Measurements from ENCODE around the gene COPB2.
"Not testable (repeated sequence)": the region's sequence is repeated elsewhere in the genome, so short reads cannot be mapped to it uniquely, and the experiment has no call there.

Gene COPB2

DNA sequence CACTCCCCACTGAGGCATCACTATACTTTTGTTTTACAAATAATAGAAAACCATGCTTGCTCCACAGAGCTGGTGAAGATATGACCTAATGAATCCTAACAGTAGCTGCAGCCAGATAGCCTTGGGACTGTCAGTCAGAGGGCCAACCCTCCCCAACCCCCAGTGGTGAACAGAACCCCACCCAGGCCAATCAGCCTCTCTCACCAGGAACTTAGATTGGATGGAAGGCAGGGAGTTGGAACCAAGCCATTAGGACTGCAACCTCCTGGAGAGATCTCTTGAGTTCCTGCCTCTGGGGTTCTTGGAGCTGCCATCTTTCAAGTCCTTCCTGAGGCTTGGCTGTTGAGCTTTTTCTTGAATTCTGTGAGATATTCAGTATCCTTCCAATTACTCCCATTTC is 48.7 kb downstream of the COPB2 start:
- Histone ChIP-seq H3K4me1 (ENCODE audit: control insufficient read depth, insufficient read depth, low read length) (no peaks in the 10 kb centered on the region), H3K27me3 (ENCODE audit: control insufficient read depth, insufficient read depth, low read length) (no peaks in the 10 kb centered on the region), H3K4me3 (ENCODE audit: low read length) (no peak overlapping the region), H3K36me3 (ENCODE audit: control insufficient read depth, insufficient read depth, low read length) (no peaks in the 10 kb centered on the region), H3K9ac (ENCODE audit: low read length) (no peak overlapping the region), H3K9me3 (ENCODE audit: control insufficient read depth, low read length) (no peaks in the 10 kb centered on the region)

DNA sequence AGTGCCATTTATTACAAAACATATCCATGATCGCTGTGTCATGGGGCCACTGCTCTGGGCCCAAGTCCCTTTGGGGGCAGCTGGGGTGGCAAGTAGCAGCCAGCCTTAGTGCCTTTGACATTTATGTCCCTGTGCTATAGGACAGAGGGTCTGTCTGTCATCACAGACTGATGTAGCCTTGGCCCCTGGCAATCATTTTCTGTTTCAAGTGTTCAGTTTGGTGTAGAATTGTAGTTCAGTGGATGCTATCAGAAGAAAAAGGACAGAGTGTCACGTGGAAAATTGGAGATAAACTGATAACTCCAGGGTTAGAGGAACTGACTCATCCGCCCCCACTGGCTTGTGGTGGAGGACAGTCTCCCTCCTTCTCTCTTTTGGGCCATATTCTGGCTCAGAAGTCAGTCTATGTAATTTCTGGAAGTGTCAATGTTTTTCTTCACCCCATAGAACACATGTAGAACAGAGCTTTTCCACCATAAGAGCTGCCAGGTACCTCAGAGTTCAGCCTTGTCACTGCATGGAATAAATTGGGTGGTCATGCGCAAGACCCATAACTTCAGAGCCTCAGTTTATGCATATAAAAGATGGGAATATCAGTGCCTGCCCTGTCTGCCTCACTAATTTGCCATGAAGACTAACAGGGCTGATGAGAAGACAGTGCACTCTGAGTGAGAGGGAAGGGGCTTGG is 50.1 kb downstream of the COPB2 start:
- H3K4me3 ChIP-seq (ENCODE audit: low read length): no peak overlapping the region
- no peak overlapping the region for H3K9ac ChIP-seq (ENCODE audit: low read length)
- H3K36me3 ChIP-seq (ENCODE audit: control insufficient read depth, insufficient read depth, low read length): no peaks in the 10 kb centered on the region
- H3K4me1 ChIP-seq (ENCODE audit: control insufficient read depth, insufficient read depth, low read length): no peaks in the 10 kb centered on the region
- H3K27me3 ChIP-seq (ENCODE audit: control insufficient read depth, insufficient read depth, low read length): no peaks in the 10 kb centered on the region
- H3K9me3 ChIP-seq (ENCODE audit: control insufficient read depth, low read length): no peaks in the 10 kb centered on the region

- H3K9me3 ChIP-seq (ENCODE audit: control insufficient read depth, low read length): no peaks in the 10 kb centered on the region
- no peak overlapping the region for H3K4me3 ChIP-seq (ENCODE audit: low read length)
- H3K27me3 ChIP-seq (ENCODE audit: control insufficient read depth, insufficient read depth, low read length): no peaks in the 10 kb centered on the region
- H3K4me1 ChIP-seq (ENCODE audit: control insufficient read depth, insufficient read depth, low read length): no peaks in the 10 kb centered on the region
- H3K9ac ChIP-seq (ENCODE audit: low read length): no peak overlapping the region
- no peaks in the 10 kb centered on the region for H3K36me3 ChIP-seq (ENCODE audit: control insufficient read depth, insufficient read depth, low read length)
These were observed 51.0 kb downstream of the COPB2 start for GRCh38 chr3:139338405-139338804.

DNA sequence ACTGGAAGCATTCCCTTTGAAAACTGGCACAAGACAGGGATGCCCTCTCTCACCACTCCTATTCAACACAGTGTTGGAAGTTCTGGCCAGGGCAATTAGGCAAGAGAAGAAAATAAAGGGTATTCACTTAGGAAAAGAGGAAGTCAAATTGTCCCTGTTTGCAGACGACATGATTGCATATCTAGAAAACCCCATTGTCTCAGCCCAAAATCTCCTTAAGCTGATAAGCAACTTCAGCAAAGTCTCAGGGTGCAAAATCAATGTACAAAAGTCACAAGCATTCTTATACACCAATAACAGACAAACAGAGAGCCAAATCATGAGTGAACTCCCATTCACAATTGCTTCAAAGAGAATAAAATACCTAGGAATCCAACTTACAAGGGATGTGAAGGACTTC is 54.8 kb downstream of the COPB2 start:
- H3K9ac ChIP-seq (ENCODE audit: low read length); H3K4me1 ChIP-seq (ENCODE audit: control insufficient read depth, insufficient read depth, low read length); H3K27me3 ChIP-seq (ENCODE audit: control insufficient read depth, insufficient read depth, low read length); H3K36me3 ChIP-seq (ENCODE audit: control insufficient read depth, insufficient read depth, low read length); H3K4me3 ChIP-seq (ENCODE audit: low read length); H3K9me3 ChIP-seq (ENCODE audit: control insufficient read depth, low read length): not testable (repeated sequence)

DNA sequence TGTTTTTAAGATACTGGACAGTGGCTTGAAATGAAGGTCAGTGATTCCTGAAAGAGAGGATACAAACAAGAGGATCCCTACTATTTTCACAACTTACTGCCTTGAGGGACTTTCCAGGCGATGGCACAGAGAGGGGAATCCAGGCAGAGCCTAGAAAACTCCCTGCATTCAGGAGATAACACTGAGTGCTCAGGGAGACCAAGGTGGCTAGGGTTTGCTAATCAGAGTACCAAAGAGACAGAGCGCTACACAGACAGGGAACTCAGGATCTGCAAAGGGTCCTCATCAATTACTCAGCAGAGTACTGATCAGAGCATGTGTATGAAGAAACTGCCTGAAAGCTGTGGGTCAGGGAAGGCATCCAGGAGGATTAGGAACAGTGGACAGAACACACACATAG is 57.4 kb downstream of the COPB2 start:
- Histone ChIP-seq H3K36me3 (ENCODE audit: control insufficient read depth, insufficient read depth, low read length) (no peaks in the 10 kb centered on the region), H3K9me3 (ENCODE audit: control insufficient read depth, low read length) (no peaks in the 10 kb centered on the region), H3K4me1 (ENCODE audit: control insufficient read depth, insufficient read depth, low read length) (peaks cover 5% of the 10 kb centered on the region), H3K4me3 (ENCODE audit: low read length) (no peak overlapping the region), H3K9ac (ENCODE audit: low read length) (no peak overlapping the region), H3K27me3 (ENCODE audit: control insufficient read depth, insufficient read depth, low read length) (peaks cover 22% of the 10 kb centered on the region)

DNA sequence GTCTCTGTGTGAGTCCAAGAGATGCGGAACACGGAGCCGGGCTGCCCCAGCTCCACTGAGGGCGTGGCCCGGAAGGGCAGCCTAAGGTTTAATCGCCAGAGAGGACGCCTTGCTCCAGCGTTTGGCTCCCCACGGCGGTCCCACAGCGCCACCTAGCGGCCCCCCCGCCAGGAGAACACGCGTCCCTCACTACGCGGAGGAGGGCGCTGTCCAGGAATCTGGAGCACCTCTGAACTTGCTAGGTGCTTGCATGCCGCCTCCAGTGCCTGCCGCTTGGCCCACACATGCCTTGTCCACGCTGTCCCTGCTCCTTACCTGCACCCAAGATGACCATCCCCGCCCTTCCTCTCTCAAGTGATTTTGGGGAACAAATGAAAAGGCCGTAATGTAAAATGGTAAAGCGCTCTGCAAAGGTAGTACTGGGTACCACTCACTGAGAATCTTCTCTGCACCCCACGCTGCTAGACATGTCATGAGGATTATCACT is 60.0 kb downstream of the COPB2 start:
- Histone ChIP-seq H3K4me1 (ENCODE audit: control insufficient read depth, insufficient read depth, low read length) (peaks cover 5% of the 10 kb centered on the region), H3K9me3 (ENCODE audit: control insufficient read depth, low read length) (no peaks in the 10 kb centered on the region), H3K9ac (ENCODE audit: low read length) (no peak overlapping the region), H3K4me3 (ENCODE audit: low read length) (no peak overlapping the region), H3K36me3 (ENCODE audit: control insufficient read depth, insufficient read depth, low read length) (no peaks in the 10 kb centered on the region), H3K27me3 (ENCODE audit: control insufficient read depth, insufficient read depth, low read length) (peaks cover 22% of the 10 kb centered on the region)

GRCh38 chr3:139328356-139328755 is 61.1 kb downstream of the COPB2 start:
- H3K27me3 ChIP-seq (ENCODE audit: control insufficient read depth, insufficient read depth, low read length): peaks cover 22% of the 10 kb centered on the region
- H3K9me3 ChIP-seq (ENCODE audit: control insufficient read depth, low read length): no peaks in the 10 kb centered on the region
- H3K4me3 ChIP-seq (ENCODE audit: low read length): no peak overlapping the region
- H3K4me1 ChIP-seq (ENCODE audit: control insufficient read depth, insufficient read depth, low read length): peaks cover 5% of the 10 kb centered on the region
- no peak overlapping the region for H3K9ac ChIP-seq (ENCODE audit: low read length)
- no peaks in the 10 kb centered on the region for H3K36me3 ChIP-seq (ENCODE audit: control insufficient read depth, insufficient read depth, low read length)

DNA sequence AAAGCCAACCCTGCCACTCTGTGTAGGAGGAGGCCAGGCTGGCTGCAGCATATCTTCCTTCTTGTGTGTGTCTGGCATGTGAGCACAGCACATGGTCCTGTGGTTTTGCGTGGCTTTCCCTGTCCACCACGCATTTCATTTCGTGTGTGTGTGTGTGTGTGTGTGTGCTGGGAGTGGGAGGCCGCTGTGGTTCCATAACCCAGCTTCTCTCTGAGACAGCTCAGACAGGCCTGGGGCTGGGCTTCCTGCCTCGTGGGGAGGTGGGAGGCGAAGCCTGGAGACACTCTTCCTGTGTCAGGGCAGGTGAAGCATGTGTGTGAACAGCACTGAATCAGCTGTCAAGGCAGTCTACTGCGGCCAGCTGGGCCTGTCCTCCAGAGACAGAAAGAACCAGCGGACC is 61.6 kb downstream of the COPB2 start:
- H3K9me3 ChIP-seq (ENCODE audit: control insufficient read depth, low read length): no peaks in the 10 kb centered on the region
- no peak overlapping the region for H3K9ac ChIP-seq (ENCODE audit: low read length)
- H3K4me3 ChIP-seq (ENCODE audit: low read length): no peak overlapping the region
- peaks cover 5% of the 10 kb centered on the region for H3K4me1 ChIP-seq (ENCODE audit: control insufficient read depth, insufficient read depth, low read length)
- peaks cover 22% of the 10 kb centered on the region for H3K27me3 ChIP-seq (ENCODE audit: control insufficient read depth, insufficient read depth, low read length)
- no peaks in the 10 kb centered on the region for H3K36me3 ChIP-seq (ENCODE audit: control insufficient read depth, insufficient read depth, low read length)

DNA sequence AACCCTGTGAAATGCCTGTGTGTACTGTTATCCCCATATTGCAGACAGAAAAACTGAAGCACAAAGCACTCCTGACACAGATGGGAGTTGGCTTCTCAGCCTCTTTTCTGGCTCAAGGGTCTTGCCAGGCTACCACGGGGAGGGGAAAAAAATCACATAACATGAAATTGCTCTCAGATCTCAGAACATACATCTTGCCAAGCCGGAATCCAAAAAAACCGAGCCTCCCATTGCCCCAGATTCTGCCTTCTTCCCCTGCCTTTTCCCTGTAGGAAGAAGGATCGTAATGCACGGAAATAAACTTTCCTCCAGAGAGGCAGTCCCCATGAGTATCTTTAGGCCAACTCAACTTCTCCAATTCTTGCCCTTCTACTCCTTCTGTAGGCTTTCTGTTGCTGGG is 62.2 kb downstream of the COPB2 start:
- no peak overlapping the region for H3K9ac ChIP-seq (ENCODE audit: low read length)
- H3K4me1 ChIP-seq (ENCODE audit: control insufficient read depth, insufficient read depth, low read length): peaks cover 5% of the 10 kb centered on the region
- H3K27me3 ChIP-seq (ENCODE audit: control insufficient read depth, insufficient read depth, low read length): peaks cover 22% of the 10 kb centered on the region
- no peaks in the 10 kb centered on the region for H3K36me3 ChIP-seq (ENCODE audit: control insufficient read depth, insufficient read depth, low read length)
- no peak overlapping the region for H3K4me3 ChIP-seq (ENCODE audit: low read length)
- H3K9me3 ChIP-seq (ENCODE audit: control insufficient read depth, low read length): no peaks in the 10 kb centered on the region

GRCh38 chr3:139326707-139327106 is 62.7 kb downstream of the COPB2 start:
- Histone ChIP-seq H3K4me3 (ENCODE audit: low read length) (no peak overlapping the region), H3K4me1 (ENCODE audit: control insufficient read depth, insufficient read depth, low read length) (peaks cover 5% of the 10 kb centered on the region), H3K27me3 (ENCODE audit: control insufficient read depth, insufficient read depth, low read length) (peaks cover 22% of the 10 kb centered on the region), H3K9me3 (ENCODE audit: control insufficient read depth, low read length) (no peaks in the 10 kb centered on the region), H3K36me3 (ENCODE audit: control insufficient read depth, insufficient read depth, low read length) (no peaks in the 10 kb centered on the region), H3K9ac (ENCODE audit: low read length) (no peak overlapping the region)

DNA sequence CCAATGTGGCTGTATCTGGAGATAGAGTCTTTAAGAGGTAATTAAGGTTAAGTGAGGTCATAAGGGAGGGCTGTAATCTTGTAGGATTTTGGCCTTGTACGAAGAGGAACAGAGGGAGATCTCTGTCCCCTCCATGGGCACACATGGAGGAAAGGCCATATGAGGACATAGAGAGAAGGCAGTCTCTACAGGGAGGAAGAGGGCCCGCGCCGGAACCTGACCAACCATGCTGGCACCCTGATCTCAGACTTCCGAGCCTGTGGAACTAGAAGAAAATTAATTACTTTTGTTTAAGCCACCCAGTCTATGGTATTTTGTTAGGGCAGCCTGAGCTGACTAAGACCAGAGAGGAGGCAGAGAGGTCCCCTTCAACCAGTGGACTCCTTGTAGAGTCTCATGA is 63.3 kb downstream of the COPB2 start:
- Histone ChIP-seq H3K9me3 (ENCODE audit: control insufficient read depth, low read length) (no peaks in the 10 kb centered on the region), H3K27me3 (ENCODE audit: control insufficient read depth, insufficient read depth, low read length) (peaks cover 22% of the 10 kb centered on the region), H3K9ac (ENCODE audit: low read length) (no peak overlapping the region), H3K4me3 (ENCODE audit: low read length) (no peak overlapping the region), H3K4me1 (ENCODE audit: control insufficient read depth, insufficient read depth, low read length) (peaks cover 6% of the 10 kb centered on the region), H3K36me3 (ENCODE audit: control insufficient read depth, insufficient read depth, low read length) (no peaks in the 10 kb centered on the region)

GRCh38 chr3:139325551-139325950 is 63.9 kb downstream of the COPB2 start:
- Histone ChIP-seq H3K4me3 (ENCODE audit: low read length) (no peak overlapping the region), H3K4me1 (ENCODE audit: control insufficient read depth, insufficient read depth, low read length) (peaks cover 9% of the 10 kb centered on the region), H3K9ac (ENCODE audit: low read length) (no peak overlapping the region), H3K9me3 (ENCODE audit: control insufficient read depth, low read length) (no peaks in the 10 kb centered on the region), H3K27me3 (ENCODE audit: control insufficient read depth, insufficient read depth, low read length) (peaks cover 23% of the 10 kb centered on the region), H3K36me3 (ENCODE audit: control insufficient read depth, insufficient read depth, low read length) (no peaks in the 10 kb centered on the region)

GRCh38 chr3:139324456-139324855 is 65.0 kb downstream of the COPB2 start:
- Histone ChIP-seq H3K9ac (ENCODE audit: low read length) (no peak overlapping the region), H3K4me3 (ENCODE audit: low read length) (no peak overlapping the region), H3K36me3 (ENCODE audit: control insufficient read depth, insufficient read depth, low read length) (no peaks in the 10 kb centered on the region), H3K4me1 (ENCODE audit: control insufficient read depth, insufficient read depth, low read length) (peaks cover 9% of the 10 kb centered on the region), H3K27me3 (ENCODE audit: control insufficient read depth, insufficient read depth, low read length) (peaks cover 21% of the 10 kb centered on the region), H3K9me3 (ENCODE audit: control insufficient read depth, low read length) (no peaks in the 10 kb centered on the region)

Measured in mucosa of stomach (tissue), 1 donor.